GM12878 (cell line): ENCODE measurements around the gene COL5A1. TPM values are rescaled to one million over a fixed set of nuclear protein-coding genes. Genes with fewer than 3 reads are reported as not detected.

Experiments used
- ATAC-seq: fragments of 200-7000 bp; cut with Tn5 transposase; 3 replicates; pipeline ENCODE4 v1.9.1; 2020; ENCODE audit warnings: mild to moderate bottlenecking, moderate library complexity
- BruUV-seq: library from RNA; stranded (reverse); fragments of 400-500 nt; replicated peaks from 2 replicates; lab custom pipeline; 2021; lab: Mats Ljungman, UMichigan
- CTCF ChIA-PET: fragments of 300-600 bp; sonication (Branson Sonifier 250); formaldehyde crosslinking; extraction: SDS; loops from one replicate; lab custom pipeline; 2021; ENCODE audit warnings: inconsistent platforms; lab: Yijun Ruan, JAX
- POLR2A ChIA-PET: fragments of 350-600 bp; formaldehyde crosslinking; extraction: SDS; loops from one replicate; lab custom pipeline; 2021; ENCODE audit warnings: inconsistent platforms; lab: Charles Lee
- RAD21 ChIA-PET: fragments of 300-600 bp; sonication (Branson Sonifier 250); formaldehyde crosslinking; loops from one replicate; lab custom pipeline; 2023; ENCODE audit warnings: antibody characterized with exemption; ENCODE audit not compliant: unreplicated experiment; lab: Charles Lee
- SMC1A ChIA-PET: fragments of 300-600 bp; sonication (Branson Sonifier 250); formaldehyde crosslinking; loops from one replicate; lab custom pipeline; 2023; ENCODE audit not compliant: unreplicated experiment, uncharacterized antibody; lab: Charles Lee
- DNase-seq: peaks from one replicate; pipeline ENCODE4 v3.0.0-alpha.2; 2011; ENCODE audit warnings: low read depth, low spot score
- FAIRE-seq: peaks from 3 replicates; lab custom pipeline; 2011; peaks lifted over from hg19 to GRCh38; lab: Jason Lieb, UNC
- H2AFZ ChIP-seq: 2 replicates; pipeline ENCODE4 v1.6.0; 2011; ENCODE audit warnings: low read depth, low read length, control low read depth; ENCODE audit not compliant: control insufficient read depth
- H3K27ac ChIP-seq: 2 replicates; pipeline ENCODE4 v1.5.1; 2011; ENCODE audit warnings: control low read depth; ENCODE audit not compliant: control insufficient read depth, insufficient read depth
- H3K27me3 ChIP-seq, 2 experiments: replicated peaks in 1 of 2; 2 replicates each; pipeline versions ENCODE4 v1.6.0 to v1.6.1; 2011; ENCODE audit warnings: low read length in 1 of 2; ENCODE audit not compliant: control insufficient read depth in 2 of 2, insufficient read depth in 2 of 2
- H3K36me3 ChIP-seq, 2 experiments: 2 replicates each; pipeline ENCODE4 v1.5.1; 2011; ENCODE audit warnings: low read length in 1 of 2; ENCODE audit not compliant: control insufficient read depth in 2 of 2, insufficient read depth in 2 of 2
- H3K4me1 ChIP-seq: 2 replicates; pipeline ENCODE4 v1.6.1; 2011; ENCODE audit warnings: mild to moderate bottlenecking, low read length, moderate library complexity, mixed read lengths; ENCODE audit not compliant: control insufficient read depth, insufficient read depth
- H3K4me2 ChIP-seq: 2 replicates; pipeline ENCODE4 v1.6.0; 2011; ENCODE audit warnings: control low read depth; ENCODE audit not compliant: control insufficient read depth, insufficient read depth
- H3K4me3 ChIP-seq: fragments of 200-600 bp; sonication (generic); 2 replicates; pipeline ENCODE4 v1.5.1; 2016
- H3K79me2 ChIP-seq: 2 replicates; pipeline ENCODE4 v1.6.0; 2011; ENCODE audit warnings: low read length; ENCODE audit not compliant: control insufficient read depth, insufficient read depth
- H3K9ac ChIP-seq: 2 replicates; pipeline ENCODE4 v1.8.0; 2011; ENCODE audit warnings: low read length, control low read depth, mixed read lengths; ENCODE audit not compliant: control insufficient read depth, insufficient read depth
- H3K9me3 ChIP-seq: replicated peaks from 3 replicates; pipeline ENCODE4 v1.5.1; 2011; ENCODE audit warnings: mild to moderate bottlenecking, low read length; ENCODE audit not compliant: control insufficient read depth, insufficient read depth
- H4K20me1 ChIP-seq: 2 replicates; pipeline ENCODE4 v1.6.0; 2011; ENCODE audit not compliant: control insufficient read depth, insufficient read depth
- E2F4 ChIP-seq: IDR thresholded peaks from 2 replicates; pipeline ENCODE4 v1.6.1; 2012; ENCODE audit warnings: low read depth, low read length, improper control_type of control experiment
- EGR1 ChIP-seq, 2 experiments: IDR thresholded peaks; 1 replicate in 1 of 2; 2 replicates in 1 of 2; pipeline ENCODE4 v1.6.1; 2011 to 2012; ENCODE audit warnings: low read depth in 2 of 2, low read length in 2 of 2, borderline replicate concordance in 1 of 2, mild to moderate bottlenecking in 1 of 2, moderate library complexity in 1 of 2
- HDGF ChIP-seq: fragments of 450-650 bp; IDR thresholded peaks from 2 replicates; pipeline ENCODE4 v1.6.1; 2016; ENCODE audit warnings: antibody characterized with exemption
- KDM1A ChIP-seq: fragments of 200-600 bp; sonication (generic); IDR thresholded peaks from 2 replicates; pipeline ENCODE4 v1.6.1; 2016; ENCODE audit warnings: borderline replicate concordance
- MTA2 ChIP-seq: fragments of 450-650 bp; IDR thresholded peaks from 2 replicates; pipeline ENCODE4 v1.6.1; 2016; ENCODE audit warnings: low read depth, mild to moderate bottlenecking, moderate library complexity
- MTA3 ChIP-seq: IDR thresholded peaks from 2 replicates; pipeline ENCODE4 v1.6.1; 2012; ENCODE audit warnings: low read length, inconsistent platforms, borderline replicate concordance
- NR2C2 ChIP-seq: IDR thresholded peaks from 2 replicates; pipeline ENCODE4 v1.6.1; 2011; ENCODE audit warnings: borderline replicate concordance, low read depth; ENCODE audit not compliant: control insufficient read depth, insufficient read length
- PAX8 ChIP-seq: fragments of 450-650 bp; IDR thresholded peaks from 2 replicates; pipeline ENCODE4 v1.6.1; 2017; ENCODE audit warnings: mild to moderate bottlenecking, moderate library complexity
- RFX5 ChIP-seq: IDR thresholded peaks from 2 replicates; pipeline ENCODE4 v1.6.1; 2011; ENCODE audit warnings: low read depth, low read length, improper control_type of control experiment
- SIN3A ChIP-seq: IDR thresholded peaks from 2 replicates; pipeline ENCODE4 v1.6.1; 2012; ENCODE audit warnings: low read depth, low read length, improper control_type of control experiment
- TBL1XR1 ChIP-seq: IDR thresholded peaks from 2 replicates; pipeline ENCODE4 v1.6.1; 2012; ENCODE audit warnings: low read depth, low read length, improper control_type of control experiment
- ZSCAN29 ChIP-seq: fragments of 450-650 bp; IDR thresholded peaks from 2 replicates; pipeline ENCODE4 v1.6.1; 2017; ENCODE audit warnings: mild to moderate bottlenecking, moderate library complexity
- WGBS: methylation state at CpG from one replicate; pipeline ENCODE4 v1.1.6; 2016; ENCODE audit warnings: low lambda C conversion rate; ENCODE audit not compliant: insufficient replicate concordance, insufficient coverage; ENCODE audit errors: missing lambda C conversion rate; 5-methylcytosine and 5-hydroxymethylcytosine counted together
- in situ Hi-C: fragments of 300-500 bp; cut with MboI; formaldehyde crosslinking; loops from 9 replicates; pipeline ENCODE4 v1.14.3; 2018; ENCODE audit warnings: mixed read lengths
- intact Hi-C: fragments of 100-400 bp; cut with micrococcal nuclease; formaldehyde crosslinking; loops from one replicate; pipeline ENCODE4 v1.14.2; 2022; ENCODE audit not compliant: unreplicated experiment
- polyA plus RNA-seq, 11 experiments: library from polyadenylated mRNA; depleted of rRNA in 4 of 11; unstranded in 6 of 11; stranded (reverse) in 5 of 11; fragments of >200 nt; fragmentation: Nextera tagmentation in 4 of 11; fragmentation: Illumina TruSeq in 1 of 11; extraction: Ambion mirVana in 4 of 11; extraction: Trizol in 1 of 11; gene quantifications; 1 replicate in 1 of 11; 2 replicates in 10 of 11; pipeline versions ENCODE4 v1.2.1 to v1.2.3, GENCODE V29; 2011 to 2016; ENCODE audit warnings: inconsistent platforms in 2 of 11, missing spikeins in 2 of 11, low read depth in 1 of 11
- total RNA-seq, 4 experiments: library from RNA; depleted of rRNA in 3 of 4; stranded (reverse); fragments of >200 nt in 3 of 4; fragmentation: Illumina TruSeq in 1 of 4; extraction: Trizol in 1 of 4; gene quantifications; 2 replicates each; pipeline versions ENCODE4 v1.2.1 to v1.2.3, GENCODE V29; 2013 to 2021

The COL5A1 gene
- total and polyA plus RNA-seq, 10 of the 15 experiments (the other 5 are each of a cell fraction or from before 2014, with no cell fraction given): under 0.01 to 0.15 (median 0.13) TPM; not detected in 4

- TF ChIP-seq E2F4 (no peak), NR2C2 (no peak), MTA2 (no peak)
Observed at GRCh38 chr9:134869554-134870300, 228.1 kb downstream of the COL5A1 start (continued).

GRCh38 chr9:134870301-134870694 lies 228.7 kb downstream of the COL5A1 start:
- Histone ChIP-seq H2AFZ (no peak overlapping the region), H4K20me1 (no peaks in the 10 kb centered on the region), H3K9ac (no peak overlapping the region), H3K79me2 (no peaks in the 10 kb centered on the region), H3K9me3 (peaks cover 4% of the 10 kb centered on the region; the same call in 2 of the 3 replicates), H3K4me2 (no peak overlapping the region), H3K27ac (no peak overlapping the region), H3K4me1 (peaks cover 6% of the 10 kb centered on the region; the same call in 1 of the 2 replicates), H3K27me3 (no peaks in the 10 kb centered on the region), H3K4me3 (no peak overlapping the region), H3K36me3 (no peaks in the 10 kb centered on the region)
- 32% methylated on average over 8 of the region's 11 CpGs for WGBS
- ChIA-PET POLR2A (no interaction called here), SMC1A (no interaction called here), RAD21 (no interaction called here), CTCF (no interaction called here)
- in situ Hi-C loops: no loop called here
- ATAC-seq (no peak), FAIRE-seq (no peak), DNase-seq (no peak)
- TF ChIP-seq PAX8: no peak
- no peak for TF ChIP-seq SIN3A
- TF ChIP-seq ZSCAN29: no peak
- no peak for TF ChIP-seq TBL1XR1
- no peak for TF ChIP-seq RFX5
- no peak for TF ChIP-seq HDGF
- TF ChIP-seq MTA3: no peak
- TF ChIP-seq KDM1A: no peak
- no peak for TF ChIP-seq EGR1 (IDR thresholded peaks at IDR 0.05; ENCODE audit: borderline replicate concordance in 1 of 2, low read depth in 2 of 2, low read length in 2 of 2)
- intact Hi-C loops: no loop called here
- BruUV-seq: no TSS peak
